Mammary epithelial cell (primary cell): ENCODE results near the gene EFCAB11.

Experiments
- EZH2 ChIP-seq: IDR thresholded peaks from 2 replicates; pipeline ENCODE4 v1.6.1; 2012; ENCODE audit warnings: low read length, inconsistent platforms, borderline replicate concordance
- TF ChIP-seq, protein P1 (sequence below), 2 donors: IDR thresholded peaks in 1 of 2; conservative IDR thresholded peaks in 1 of 2; 2 replicates each; pipeline ENCODE4 v1.5.1; 2011 to 2012; ENCODE audit warnings: inconsistent platforms in 2 of 2, low read length in 2 of 2, mild to moderate bottlenecking in 2 of 2, control low read depth in 1 of 2, low read depth in 1 of 2; ENCODE audit not compliant: insufficient read depth in 1 of 2; ENCODE audit errors: extremely low read depth in 1 of 2

DNA sequence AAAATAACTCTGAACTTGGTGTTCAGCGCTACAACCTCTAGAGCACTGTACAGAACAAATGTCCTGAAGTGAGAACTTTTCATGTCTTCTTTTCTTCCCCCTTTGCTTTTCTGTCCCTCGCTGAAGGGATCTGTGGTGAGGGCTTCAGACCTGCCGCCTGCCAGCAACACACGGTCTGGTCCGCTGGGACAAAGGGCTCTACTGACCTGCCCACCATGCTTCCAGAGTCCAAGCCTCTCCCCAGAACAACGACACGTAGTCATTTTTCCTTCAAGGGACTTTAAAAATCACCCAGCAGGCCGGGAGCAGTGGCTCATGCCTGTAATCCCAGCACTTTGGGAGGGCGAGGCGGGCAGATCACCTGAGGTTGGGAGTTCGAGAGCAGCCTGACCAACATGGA is 140.4 kb downstream of the EFCAB11 start:
- TF ChIP-seq, protein P1, sequence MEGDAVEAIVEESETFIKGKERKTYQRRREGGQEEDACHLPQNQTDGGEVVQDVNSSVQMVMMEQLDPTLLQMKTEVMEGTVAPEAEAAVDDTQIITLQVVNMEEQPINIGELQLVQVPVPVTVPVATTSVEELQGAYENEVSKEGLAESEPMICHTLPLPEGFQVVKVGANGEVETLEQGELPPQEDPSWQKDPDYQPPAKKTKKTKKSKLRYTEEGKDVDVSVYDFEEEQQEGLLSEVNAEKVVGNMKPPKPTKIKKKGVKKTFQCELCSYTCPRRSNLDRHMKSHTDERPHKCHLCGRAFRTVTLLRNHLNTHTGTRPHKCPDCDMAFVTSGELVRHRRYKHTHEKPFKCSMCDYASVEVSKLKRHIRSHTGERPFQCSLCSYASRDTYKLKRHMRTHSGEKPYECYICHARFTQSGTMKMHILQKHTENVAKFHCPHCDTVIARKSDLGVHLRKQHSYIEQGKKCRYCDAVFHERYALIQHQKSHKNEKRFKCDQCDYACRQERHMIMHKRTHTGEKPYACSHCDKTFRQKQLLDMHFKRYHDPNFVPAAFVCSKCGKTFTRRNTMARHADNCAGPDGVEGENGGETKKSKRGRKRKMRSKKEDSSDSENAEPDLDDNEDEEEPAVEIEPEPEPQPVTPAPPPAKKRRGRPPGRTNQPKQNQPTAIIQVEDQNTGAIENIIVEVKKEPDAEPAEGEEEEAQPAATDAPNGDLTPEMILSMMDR (conservative IDR thresholded peaks at IDR 0.05 in 1 of 2, IDR thresholded peaks at IDR 0.05 in 1 of 2; ENCODE audit: extremely low read depth in 1 of 2, insufficient read depth in 1 of 2, low read depth in 1 of 2, low read length in 2 of 2) = no peak
- TF ChIP-seq EZH2 = no peak
